RKO (cell line): ENCODE results near the gene SNX13.

ENCODE experiments used
- DNase-seq: peaks from one replicate; pipeline ENCODE4 v3.0.0-alpha.2; 2016; ENCODE audit warnings: low spot score

SNX13 gene

DNA sequence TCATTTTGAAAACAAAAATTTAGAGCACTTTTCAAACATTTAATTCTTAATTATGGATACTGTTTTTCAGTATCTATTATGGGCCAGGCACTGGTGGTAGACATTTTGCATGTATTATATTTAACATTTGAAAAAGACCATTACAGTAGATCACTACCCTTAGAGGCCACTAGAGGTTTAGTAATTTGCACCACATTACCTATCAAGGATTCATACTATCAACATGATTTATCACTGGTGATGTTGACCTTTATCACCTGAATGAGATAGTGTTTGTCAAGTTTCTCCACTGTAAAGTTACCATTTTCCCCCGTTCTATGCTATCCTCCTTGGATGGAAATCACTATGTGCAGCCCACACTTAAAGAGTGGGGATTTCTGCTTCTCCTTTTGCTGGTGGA is 4.4 kb upstream of the SNX13 start:
- DNase-seq, result peak; percentile 36

- no peak for DNase-seq
Observed at GRCh38 chr7:17943006-17943405, 2.7 kb upstream of the SNX13 start.

DNA sequence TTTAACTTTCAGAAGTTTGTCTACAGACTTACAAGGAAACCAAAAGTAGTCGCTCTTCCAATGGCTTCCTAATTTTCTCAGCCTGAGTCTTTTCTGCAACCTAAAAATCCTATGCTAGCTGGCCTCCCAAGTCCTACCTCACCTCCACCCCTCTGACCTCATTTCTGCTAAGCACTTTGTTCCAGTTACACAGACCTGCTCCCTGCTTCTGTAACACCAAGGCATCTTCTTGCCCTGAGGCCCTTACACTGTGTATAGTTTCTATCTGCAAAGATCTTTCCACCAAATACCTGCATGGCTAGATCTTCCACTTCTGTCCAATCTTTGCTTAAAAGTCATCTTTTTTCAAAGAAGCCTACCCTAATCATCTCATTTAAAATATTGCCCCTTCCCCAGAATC is 1.9 kb upstream of the SNX13 start:
- no peak for DNase-seq

DNA sequence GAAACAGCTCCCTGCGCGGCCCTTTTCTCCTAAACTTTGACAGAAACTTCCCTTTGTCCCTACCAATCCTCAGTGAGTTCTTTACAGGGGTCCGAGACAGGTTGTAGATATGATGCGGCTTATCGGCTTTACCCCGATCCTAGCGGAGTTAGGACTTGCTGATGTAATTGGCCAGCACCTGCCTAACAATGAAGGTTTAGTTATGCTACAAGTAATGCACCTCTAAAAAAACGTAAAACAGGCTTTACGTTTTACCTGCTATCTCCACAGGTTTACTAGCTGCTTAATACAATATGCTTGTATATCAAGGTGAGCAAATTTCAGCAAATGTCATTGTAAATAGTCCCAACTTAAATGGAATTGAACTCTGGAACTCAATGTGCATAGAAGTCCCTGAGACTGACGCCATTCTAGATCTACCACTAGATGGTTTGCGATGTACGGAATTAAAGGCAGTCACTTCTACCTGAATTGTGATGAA is 697 bp upstream of the SNX13 start:
- peak; percentile 23 for DNase-seq

GRCh38 chr7:17939606-17940301 is 540 bp downstream of the SNX13 start:
- DNase-seq, result peak; percentile 70

DNA sequence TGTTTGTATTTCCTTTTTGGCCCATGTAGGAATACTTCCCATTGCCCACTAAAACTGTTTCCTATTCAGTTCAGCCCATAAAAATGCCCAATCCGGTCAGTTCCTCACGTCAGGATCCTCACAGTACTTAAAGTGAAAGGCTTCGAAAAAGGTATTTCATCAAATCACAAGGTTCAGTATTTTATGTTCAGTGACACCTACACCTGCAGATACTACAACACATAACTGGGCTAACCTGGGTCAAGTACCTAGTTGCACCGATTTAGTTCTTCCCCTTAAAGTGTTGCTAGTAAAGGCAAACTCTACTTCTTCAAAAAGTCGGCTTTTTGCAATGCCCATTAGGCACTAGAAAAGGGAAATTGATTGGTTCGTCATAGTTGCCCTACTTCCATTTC is 1.1 kb downstream of the SNX13 start:
- peak; percentile 61 for DNase-seq

DNA sequence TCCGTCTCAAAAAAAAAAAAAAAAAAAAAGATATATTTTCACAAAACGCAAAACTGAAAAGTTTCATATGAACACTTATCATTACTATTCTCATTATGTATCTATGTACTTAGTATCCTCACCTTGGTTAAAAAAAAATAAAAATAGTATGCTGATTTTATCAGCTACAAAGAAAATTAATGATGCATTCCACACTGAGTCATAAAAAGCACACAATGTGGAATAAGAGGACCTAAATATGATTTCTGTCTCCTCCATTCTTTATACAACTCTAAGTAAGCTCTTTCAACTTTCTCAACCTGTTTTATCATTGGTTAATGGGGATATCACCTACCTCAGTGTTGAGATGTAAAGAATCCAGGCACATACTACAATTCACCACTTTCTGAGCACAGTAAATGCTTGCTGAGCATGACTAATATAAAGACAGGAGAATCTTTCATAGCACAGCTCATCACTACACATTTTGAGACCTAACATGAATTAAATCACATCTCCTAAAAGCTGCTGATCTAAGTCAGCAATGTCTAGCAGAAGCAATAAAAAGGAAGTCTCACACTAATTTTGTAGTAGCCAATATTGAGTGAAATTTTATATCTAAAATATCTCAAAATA is 2.7 kb downstream of the SNX13 start:
- peak; percentile 66 for DNase-seq

GRCh38 chr7:17936321-17936720 is 4.0 kb downstream of the SNX13 start:
- no peak for DNase-seq

DNA sequence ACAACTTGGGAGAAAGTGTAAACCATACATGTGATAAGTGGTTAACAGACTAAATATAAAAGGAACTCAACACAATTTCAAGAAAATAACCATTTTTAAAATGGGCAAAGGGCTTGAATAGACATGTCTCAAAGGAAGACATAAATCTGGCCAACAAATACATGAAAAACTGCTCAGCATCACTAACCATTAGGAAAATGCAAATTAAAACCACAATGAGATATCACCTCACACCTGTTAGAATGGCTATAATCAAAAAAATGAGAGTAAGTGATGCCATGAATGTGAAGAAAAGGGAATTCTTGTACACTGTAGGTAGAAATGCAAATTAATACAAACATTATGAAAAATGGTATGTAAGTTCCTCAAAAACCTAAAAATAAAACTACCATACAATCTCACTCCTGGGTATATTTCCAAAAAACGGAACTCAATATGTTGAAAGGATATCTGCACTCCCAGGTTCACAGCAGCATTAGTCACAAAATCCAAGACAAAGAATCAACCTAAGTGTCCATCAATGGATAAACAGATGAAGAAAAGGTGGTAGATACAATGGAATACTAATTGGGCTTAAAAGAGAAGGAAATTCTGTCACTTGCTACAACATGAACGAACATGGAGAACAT is 5.6 kb downstream of the SNX13 start:
- DNase-seq, result no peak

GRCh38 chr7:17934094-17934493 is 6.2 kb downstream of the SNX13 start:
- no peak for DNase-seq

DNA sequence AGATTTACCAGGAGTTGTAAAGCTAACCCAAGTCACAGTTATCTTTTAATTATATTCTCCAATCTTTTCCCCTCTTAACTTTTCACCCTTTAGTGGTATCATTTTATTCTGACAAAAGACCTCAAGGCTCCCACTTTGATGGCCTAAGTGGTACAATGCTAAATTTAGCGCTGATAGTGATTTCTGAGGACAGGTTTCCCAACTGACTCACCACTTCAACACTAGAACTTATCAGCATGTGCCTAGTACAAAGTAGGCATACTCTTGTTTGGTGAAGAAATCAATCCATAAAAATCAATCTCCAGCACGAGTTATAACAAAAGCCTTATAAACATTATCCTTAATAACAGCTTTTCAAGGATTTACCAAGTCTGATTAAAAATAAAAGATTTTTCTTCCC is 7.5 kb downstream of the SNX13 start:
- DNase-seq, result no peak

DNA sequence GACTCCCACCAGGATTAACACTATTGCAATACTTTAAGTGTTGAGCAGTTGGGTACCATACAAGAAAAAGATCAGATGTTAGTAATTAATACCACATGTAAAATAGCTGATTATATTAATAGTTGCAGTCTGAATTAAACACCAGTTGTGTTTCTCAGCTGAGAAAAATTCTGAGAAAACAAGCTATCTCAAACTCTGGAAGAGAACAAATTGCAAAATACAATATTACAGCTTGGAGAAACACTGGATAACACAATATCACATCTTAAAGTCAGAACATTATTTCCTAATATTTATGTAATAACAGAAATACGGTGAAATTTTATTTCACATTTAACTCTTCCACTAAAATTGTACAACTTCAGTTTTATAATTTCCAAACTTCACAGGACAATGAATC is 9.2 kb downstream of the SNX13 start:
- no peak for DNase-seq

DNA sequence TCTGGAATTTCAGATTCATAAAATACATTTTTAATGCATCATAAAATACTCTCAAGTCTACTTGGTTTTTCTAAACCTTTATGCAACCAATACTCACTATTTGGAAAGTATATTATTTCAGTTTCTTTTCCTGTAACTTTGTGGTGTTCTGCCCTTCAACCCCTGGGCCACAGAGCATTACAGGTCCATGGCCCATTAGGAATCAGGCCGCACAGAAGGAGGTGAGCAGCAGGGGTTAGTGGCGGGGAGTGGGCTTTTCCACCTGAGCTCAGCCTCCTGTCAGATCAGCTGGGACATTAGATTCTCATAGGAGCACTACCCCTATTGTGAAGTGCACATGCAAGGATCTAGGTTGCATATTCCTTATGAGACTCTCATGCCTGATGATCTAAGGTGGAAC is 9.7 kb downstream of the SNX13 start:
- DNase-seq, result no peak

DNA sequence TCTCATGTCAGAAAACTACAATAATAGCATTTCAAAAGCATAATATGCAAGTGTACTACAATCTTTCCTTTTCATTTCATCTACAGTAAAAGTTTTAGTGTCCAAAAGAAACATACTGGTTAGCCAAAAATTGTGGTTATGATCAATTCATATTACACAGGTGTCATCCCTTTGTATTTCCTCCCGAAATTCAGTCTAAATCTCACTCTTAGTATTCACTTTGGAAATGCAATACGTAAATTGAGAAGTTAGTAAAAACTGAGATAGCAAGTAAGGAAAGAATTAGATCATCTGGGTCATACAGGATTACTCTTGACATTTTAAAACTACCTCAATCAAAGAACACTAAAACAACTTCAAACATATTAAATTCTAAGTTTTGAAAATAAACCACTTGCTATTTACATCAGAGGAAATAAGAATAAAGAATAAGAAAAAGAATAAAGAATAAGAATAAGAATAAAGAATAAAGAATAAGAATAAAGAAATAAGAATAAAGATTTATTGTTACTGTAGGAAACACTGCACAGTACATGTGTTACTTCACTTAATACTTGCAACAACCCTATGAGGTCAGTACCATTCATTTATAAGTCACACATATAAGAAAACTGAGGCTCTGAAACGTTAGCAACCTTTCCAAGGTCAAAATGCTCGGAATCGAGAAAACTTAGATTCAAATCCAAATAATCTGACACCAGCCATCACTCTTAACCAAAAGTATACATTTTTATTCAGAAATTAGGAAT is 10.5 kb downstream of the SNX13 start:
- no peak for DNase-seq

DNA sequence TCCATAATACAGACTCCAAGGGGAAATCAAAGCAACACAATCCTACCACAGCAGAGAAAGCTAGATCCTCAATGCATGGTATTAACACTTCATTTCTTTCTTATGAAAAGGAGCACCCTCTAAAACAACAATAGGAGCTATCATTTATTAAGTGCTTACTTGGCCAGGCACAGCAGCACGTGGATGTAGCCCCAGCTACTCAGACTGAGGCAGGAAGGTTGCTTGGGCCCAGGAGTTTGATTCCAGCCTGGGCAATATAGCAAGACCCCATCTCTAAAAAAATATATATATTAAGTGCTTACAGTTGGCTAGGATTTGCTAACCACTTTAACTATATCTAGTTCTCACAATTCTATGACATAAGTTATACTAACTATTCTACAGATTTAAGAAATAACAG is 12.2 kb downstream of the SNX13 start:
- no peak for DNase-seq

- no peak for DNase-seq
Observed at GRCh38 chr7:17921857-17922416, 18.4 kb downstream of the SNX13 start.

DNA sequence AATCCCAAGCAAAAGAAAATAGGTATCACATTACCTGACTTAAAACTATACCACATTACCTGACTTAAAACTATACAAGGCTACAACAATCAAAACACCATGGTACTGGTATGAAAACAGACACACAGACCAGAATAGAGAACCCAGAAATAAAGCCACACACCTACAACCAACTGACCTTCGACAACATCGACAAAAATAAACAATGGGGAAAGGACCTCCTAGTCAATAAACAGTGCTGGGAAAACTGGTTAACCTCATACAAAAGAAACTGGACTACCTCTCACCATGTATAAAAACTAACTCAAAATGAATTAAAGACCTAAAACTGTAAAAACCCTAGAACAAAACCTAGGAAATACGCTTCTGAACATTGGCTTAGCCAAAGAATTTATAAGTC is 22.5 kb downstream of the SNX13 start:
- DNase-seq, result no peak

DNA sequence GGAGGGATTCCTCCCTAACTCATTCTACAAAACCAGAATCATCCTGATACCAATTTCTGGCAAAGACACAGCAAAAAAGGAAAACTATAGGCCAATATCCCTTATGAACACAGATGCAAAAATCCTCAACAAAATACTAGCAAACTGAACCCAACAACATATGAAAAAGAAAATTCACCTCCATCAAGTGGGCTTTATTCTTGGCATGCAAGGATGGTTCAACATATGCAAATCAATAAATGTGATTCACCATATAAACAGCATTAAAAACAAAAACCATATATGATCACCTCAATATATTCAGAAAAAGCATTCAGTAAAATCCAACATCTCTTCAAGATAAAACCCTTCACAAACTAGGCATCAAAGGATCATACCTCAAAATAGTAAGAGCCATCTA is 23.5 kb downstream of the SNX13 start:
- no peak for DNase-seq

- DNase-seq, result no peak
Observed at GRCh38 chr7:17915796-17916195, 24.5 kb downstream of the SNX13 start.

DNA sequence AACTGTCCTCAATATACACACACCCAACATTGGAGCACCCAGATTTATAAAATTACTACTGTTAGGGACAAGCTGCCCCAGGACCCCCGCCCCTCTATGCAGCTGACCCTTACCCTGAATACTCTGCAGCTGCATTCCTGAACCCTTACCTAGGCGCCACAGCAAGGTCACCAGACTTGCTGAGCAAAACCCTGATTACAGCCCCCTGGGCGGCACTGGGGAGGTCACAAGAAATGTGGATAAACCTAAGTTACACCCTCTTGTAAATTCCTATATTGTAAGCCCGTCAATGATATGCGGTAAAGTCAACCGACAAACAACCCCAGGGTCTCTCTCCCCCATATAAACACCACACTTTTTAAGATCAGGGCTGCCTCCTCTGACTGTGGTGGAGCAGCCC is 25.1 kb downstream of the SNX13 start:
- no peak for DNase-seq

- DNase-seq, result no peak
Observed at GRCh38 chr7:17913250-17913649, 27.0 kb downstream of the SNX13 start.

DNA sequence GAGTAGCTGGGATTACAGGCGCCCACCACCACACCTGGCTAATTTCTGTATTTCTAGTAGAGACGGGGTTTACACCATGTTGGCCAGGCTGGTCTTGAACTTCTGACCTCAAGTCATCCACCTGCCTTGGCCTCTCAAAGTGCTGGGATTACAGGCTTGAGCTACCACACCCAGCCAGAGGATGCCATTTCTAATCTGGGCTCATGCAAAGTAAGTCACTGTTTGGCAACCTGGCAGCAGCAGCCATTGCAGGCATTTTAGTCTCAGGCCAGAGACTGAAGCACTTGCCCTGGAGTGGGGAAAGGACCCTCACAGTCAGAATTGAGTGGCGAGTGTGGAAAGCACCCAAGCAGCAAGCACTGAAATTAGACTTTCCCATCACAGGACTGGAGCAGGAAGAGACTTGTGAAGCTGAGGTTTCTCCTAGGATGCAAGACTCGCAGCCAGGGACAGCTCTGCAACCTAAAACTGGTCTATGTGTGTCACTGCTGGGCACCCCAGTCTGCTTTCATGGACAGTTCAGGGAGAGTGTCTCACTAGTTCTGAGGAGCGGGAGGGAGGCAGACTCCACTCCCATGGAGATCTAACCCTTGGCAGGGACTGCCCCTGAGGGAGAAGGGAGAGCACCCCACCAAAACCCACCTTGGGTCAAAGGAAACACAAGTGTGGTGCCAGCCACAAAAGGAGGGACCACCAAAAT is 27.6 kb downstream of the SNX13 start:
- no peak for DNase-seq
